HG02623 (cell line): ENCODE data around the gene TLCD4.

Experiments used
- ATAC-seq: cut with Tn5 transposase; IDR thresholded peaks from one replicate; pipeline ENCODE4 v1.9.1; 2021; ENCODE audit warnings: moderate library complexity; ENCODE audit not compliant: unreplicated experiment

TLCD4 gene

GRCh38 chr1:95094923-95095322 is 22.2 kb upstream of the TLCD4 start:
- no peak for ATAC-seq

GRCh38 chr1:95095833-95096217 is 21.3 kb upstream of the TLCD4 start:
- ATAC-seq = peak; percentile 85

GRCh38 chr1:95096218-95096841 is 20.8 kb upstream of the TLCD4 start:
- ATAC-seq = no peak

GRCh38 chr1:95097426-95097825 is 19.7 kb upstream of the TLCD4 start:
- no peak for ATAC-seq

GRCh38 chr1:95098196-95098595 is 19.0 kb upstream of the TLCD4 start:
- no peak for ATAC-seq

- no peak for ATAC-seq
Measured at GRCh38 chr1:95108792-95109191, 8.4 kb upstream of the TLCD4 start.

GRCh38 chr1:95111014-95111413 is 6.1 kb upstream of the TLCD4 start:
- no peak for ATAC-seq

GRCh38 chr1:95113684-95114083 is 3.5 kb upstream of the TLCD4 start:
- ATAC-seq = no peak

- no peak for ATAC-seq
Measured at GRCh38 chr1:95115708-95116137, 1.4 kb upstream of the TLCD4 start.

- peak; percentile 44 for ATAC-seq
Measured at GRCh38 chr1:95116580-95117206, 462 bp upstream of the TLCD4 start.

- no peak for ATAC-seq
Measured at GRCh38 chr1:95118067-95118499, 928 bp downstream of the TLCD4 start.

GRCh38 chr1:95118710-95119109 is 1.6 kb downstream of the TLCD4 start:
- ATAC-seq = no peak

GRCh38 chr1:95119273-95119672 is 2.1 kb downstream of the TLCD4 start:
- no peak for ATAC-seq

- ATAC-seq = no peak
Measured at GRCh38 chr1:95122151-95122697, 5.1 kb downstream of the TLCD4 start.

- ATAC-seq = no peak
Measured at GRCh38 chr1:95124342-95124741, 7.2 kb downstream of the TLCD4 start.

- no peak for ATAC-seq
Measured at GRCh38 chr1:95126366-95126765, 9.2 kb downstream of the TLCD4 start.

- ATAC-seq = no peak
Measured at GRCh38 chr1:95126846-95127245, 9.7 kb downstream of the TLCD4 start.

- no peak for ATAC-seq
Measured at GRCh38 chr1:95127380-95127779, 10.2 kb downstream of the TLCD4 start.

- no peak for ATAC-seq
Measured at GRCh38 chr1:95132762-95133161, 15.6 kb downstream of the TLCD4 start.

- ATAC-seq = no peak
Measured at GRCh38 chr1:95133687-95134086, 16.5 kb downstream of the TLCD4 start.

- no peak for ATAC-seq
Measured at GRCh38 chr1:95138223-95138622, 21.1 kb downstream of the TLCD4 start.

GRCh38 chr1:95139039-95139438 is 21.9 kb downstream of the TLCD4 start:
- no peak for ATAC-seq

GRCh38 chr1:95140791-95141190 is 23.6 kb downstream of the TLCD4 start:
- no peak for ATAC-seq
